COR-L47 (cell line): ENCODE data around the gene MEF2A.
"Not testable (repeated sequence)": the region's sequence is repeated elsewhere in the genome, so short reads cannot be mapped to it uniquely, and the experiment has no call there.

Experiments used
- DNase-seq: peaks from one replicate; lab custom pipeline; 2025; lab: John Stamatoyannopoulos, UW

MEF2A gene

DNA sequence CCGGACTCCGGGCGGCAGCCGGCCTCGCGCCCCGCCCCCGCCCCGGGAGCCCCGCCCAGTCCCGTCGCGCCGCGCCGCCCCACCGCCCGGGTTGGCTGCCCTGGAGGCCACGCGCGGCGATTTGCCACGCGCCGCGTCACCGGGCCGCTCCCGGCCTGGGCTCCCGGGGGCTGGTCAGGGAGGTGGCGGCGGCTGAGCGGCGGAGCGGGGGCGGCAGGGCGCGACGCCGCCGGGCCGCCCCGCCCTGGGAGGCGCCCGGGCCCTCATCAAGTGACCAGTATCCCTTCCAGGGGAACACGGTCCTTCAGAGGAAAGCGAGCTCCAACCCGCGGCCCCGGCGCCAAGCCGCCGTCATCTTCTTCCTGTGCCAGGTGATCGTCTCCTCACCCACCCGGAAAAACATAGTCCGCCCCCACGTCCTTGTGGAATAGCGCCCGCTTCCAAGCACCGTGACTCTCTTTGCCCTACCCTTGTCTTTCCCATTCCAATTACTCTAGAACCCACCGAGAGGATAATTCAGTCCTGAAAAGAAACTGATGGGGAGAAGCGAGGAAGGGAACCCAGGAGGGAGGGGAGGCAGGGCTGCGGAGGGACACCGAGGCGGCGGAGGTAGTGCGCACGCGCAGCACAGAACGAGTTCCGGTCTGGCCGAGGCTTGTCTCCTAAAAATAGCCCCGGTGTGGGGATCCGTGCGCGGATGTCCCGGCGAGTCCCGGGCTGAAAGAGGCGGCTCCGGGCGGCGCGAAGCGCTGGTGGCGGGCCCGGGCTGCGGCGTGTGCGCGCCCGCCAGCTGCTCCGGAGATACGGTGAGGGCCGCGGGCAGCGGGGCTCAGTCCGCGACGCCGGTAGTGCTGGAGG lies at the start of gene MEF2A:
MEF2A (plus strand) TSS at position 686 of the 858 bp plus-strand sequence. CDS start 67,136 bp downstream, outside the sequence.
- peak; percentile 92 for DNase-seq

DNA sequence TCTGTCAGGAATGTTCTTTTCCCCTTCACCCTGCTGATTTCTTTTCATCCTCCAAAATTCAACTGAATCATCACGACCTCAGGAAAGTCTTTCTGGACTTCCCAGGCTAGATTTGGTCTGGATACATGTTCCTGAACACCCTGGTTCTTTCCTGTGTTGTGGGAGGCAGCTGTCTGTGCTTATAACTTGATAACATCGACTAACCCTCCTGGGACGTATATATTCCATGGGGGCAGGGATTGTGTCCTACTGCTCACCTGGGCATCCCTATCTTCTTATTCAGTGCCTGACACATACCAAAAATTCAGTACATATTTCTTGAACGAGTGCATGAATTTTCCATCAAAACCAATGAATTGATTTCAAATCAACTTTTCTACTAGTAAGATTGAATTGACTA lies 47.6 kb upstream of the MEF2A start:
- DNase-seq = no peak

DNA sequence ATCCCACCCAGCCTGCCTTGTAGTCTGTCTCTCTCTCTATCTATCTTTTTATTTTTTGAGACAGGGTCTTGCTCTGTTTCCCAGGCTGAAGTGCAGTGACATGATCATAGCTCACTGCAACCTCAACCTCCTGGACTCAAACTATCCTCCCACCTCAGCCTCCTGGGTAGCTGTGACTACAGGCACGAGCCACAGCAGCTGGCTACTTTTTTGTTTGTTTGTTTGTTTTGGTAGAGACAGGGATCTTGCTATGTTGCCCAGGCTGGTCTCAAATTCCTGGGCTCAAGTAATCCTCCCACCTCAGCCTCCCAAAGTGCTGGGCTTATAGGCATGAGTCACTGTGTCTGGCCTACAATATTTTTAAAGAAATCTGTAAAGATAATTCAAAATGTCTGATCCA lies 46.4 kb upstream of the MEF2A start:
- not testable (repeated sequence) for DNase-seq

DNA sequence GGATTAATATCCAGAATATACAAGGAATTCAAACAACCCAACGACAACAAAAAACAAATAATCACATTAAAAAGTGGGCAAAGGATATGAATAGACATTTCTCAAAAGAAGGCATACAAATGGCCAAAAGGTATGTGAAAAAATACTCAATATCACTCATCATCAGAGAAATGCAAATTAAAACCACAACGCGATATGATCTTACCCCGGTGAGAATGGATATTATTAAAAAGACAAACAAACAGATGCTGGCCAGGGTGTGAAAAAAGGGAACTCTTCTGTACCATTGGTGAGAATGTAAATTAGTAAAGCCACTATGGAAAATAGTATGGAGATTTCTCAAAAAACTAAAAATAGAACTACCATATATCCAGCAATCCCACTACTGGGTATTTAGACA lies 43.5 kb upstream of the MEF2A start:
- DNase-seq = no peak

DNA sequence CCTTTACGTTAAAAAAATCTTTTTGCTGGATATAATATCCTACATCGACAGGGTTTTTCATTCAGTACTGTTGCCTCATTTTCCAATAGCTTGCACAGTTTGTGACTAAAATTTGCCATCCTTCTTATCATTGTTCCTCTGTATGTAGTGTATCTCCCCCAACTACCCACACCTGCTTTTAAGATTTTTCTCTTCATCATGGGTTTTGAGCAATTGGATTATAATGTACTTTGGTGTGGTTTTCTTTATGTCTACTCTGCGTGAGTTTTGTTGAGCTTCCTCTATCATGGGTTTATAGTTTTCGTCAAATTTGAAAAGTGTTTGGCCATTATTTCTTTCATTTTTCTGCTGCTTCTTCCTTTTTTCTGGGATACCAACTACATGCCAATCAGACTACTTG lies 39.6 kb upstream of the MEF2A start:
- DNase-seq = no peak

DNA sequence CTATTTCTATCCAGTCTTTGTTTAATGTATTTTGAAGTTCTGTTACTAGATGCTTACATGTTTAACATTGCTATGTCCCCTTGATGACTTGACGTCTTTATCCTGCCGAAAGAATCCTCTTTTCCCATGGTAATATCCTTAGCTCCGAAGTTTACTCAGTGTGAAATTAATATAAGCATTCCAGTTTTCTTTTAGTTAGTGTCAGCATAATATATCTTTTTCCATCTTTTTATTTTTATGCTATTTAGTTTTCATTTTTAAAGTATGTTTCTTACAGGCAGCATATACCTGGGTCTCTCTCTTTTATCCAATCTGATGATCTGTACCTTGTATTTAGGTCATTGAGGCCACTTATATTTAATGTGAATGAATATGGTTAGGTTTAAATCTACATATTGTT lies 39.1 kb upstream of the MEF2A start:
- DNase-seq = no peak

DNA sequence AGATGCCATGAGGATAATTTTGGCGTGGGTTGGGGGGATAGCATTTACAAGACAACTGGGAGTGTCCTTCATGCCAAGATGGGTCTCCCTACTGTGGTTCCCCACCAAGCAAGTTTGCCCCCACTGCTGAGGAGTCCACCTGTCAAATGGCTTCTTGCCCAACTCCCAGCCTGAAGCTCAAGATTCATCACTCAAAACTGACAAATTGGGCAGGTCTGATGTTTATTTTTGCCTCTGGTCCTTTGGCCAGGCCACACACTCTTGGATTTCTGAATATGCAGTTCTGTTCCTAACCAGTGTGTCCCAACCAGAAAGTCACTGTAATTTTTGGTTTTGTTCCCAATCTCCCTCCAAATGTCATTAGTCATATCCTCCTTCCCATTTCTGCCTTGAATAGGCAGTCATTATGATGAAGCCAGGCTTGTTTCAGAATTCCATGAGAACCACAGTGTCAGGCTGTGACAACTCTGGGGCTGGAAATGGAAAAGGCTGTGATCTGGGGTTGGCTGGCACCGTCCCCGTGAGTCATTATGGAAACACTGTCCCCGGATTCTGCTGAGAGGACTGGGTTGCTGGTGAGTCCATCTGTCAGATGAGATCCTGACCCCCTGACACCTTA lies 29.3 kb upstream of the MEF2A start:
- DNase-seq = no peak

DNA sequence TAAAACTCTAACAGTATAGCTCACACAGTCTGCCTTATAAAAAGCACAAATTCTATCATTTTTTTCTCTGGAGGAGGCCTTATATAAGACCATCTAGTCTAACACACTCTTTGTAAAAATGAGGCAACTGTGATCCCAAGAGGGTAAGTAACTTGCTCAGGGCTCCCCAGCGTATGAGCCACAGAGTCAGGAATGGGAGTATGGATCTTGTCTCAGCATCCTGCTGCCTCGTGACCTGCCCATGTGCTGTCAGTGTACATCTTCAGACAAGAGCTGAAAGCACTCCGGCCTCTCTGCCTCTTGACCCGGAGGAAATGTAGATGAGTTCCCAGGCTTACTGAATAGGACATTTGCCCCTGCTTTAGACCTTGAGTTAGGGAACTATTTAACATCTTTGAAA lies 28.4 kb upstream of the MEF2A start:
- DNase-seq = no peak

DNA sequence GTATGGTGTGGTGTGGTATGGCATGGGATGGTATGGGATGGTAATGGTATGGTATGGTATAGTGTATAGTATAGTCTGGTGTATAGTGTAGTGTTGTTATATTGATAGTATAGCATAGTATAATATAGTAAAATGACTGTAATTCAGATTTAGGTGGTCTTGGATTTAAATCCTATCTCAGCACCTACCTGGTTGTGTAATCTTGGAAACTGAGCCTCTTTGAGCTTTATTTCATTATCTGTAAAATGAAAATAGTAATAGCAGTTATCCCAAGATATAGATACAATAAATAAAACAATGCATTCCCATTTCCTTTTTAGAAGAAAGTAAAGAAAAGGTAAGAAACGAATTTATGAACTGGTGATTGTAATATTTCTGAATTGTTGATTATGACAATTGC lies 27.5 kb upstream of the MEF2A start:
- no peak for DNase-seq

DNA sequence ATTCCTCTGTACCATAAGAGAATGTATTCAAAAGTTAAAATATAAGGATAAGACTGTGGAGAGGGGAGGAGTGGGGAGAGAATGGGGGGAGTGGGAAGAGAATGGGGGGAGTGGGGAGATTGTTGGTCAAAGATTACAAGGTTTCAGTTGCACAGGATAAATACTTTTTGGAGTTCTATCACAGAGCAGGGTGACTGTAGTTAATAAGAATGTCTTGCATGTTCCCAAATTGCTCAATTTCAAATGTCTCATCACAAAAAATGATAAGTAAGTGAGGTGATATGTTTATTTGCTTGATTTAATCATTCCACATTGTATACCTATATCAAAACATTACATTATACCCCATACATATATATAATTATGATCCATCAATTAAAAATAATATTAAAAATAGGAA lies 23.0 kb upstream of the MEF2A start:
- DNase-seq = no peak

DNA sequence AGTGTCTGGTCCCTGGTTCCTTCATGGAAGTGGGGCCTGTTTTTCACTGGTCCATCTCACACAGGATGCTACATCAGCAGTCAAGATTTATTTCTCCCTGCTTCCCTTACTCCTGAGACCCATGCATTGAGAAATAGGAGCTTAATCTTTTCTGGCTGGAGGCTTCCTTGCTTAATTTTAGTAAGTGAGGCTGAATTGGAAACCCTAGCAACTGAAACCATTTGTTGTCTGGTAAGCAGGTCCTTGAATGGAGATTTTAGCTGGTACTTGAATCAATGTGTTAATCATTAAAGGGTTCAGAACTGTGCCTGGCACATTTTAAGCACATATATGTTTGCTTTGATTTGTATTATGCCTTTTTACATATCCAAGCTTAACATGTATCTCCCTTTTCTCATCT lies 20.2 kb upstream of the MEF2A start:
- DNase-seq = no peak

DNA sequence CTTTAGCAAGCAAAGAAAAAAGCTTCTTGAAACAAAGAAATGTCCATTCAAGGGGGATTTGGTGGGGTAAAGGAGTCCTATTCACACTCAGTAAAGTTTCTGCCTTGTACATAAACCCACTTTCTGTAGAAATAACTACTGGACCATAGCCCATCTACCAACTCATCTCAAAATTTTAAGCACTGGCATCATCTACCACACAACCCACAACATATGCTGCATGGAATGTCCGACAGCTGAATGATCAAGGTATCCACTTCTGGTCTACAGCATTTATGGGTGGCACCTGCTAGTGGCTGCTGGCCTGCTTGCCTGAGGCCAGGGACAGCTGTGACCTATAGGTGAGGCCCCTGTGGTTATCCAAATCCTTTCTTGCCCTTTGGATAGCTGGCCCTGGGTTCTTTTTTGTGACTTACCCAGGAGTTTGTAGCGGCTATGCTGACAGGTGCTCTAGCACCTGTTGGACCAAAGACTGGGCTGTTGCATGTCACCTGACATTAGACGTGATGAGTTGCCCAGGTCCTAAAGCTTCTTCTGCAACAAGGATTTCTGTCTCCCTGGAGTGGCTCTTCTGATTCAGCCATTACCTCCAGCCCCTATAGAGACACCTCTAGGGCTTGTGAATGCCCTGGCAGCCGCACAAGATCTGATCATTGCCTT lies 19.2 kb upstream of the MEF2A start:
- DNase-seq = no peak

DNA sequence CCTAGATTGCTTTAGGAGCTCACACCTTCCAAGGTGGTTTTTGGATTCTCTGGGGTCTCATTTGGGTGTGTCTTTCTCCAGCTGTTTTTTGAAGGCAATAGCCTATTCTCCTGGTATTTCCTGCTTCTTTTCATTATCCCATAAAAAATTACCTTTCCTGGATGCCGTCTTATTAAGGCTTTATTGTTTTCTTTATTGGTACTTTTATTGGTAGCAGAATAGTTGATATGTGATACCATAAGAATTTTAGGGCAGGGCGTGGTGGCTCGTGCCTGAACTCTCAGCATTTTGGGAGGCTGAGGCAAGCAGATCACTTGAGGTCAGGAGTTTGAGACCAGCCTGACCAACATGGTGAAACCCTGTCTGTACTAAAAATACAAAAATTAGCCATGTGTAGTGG lies 18.3 kb upstream of the MEF2A start:
- DNase-seq = no peak

DNA sequence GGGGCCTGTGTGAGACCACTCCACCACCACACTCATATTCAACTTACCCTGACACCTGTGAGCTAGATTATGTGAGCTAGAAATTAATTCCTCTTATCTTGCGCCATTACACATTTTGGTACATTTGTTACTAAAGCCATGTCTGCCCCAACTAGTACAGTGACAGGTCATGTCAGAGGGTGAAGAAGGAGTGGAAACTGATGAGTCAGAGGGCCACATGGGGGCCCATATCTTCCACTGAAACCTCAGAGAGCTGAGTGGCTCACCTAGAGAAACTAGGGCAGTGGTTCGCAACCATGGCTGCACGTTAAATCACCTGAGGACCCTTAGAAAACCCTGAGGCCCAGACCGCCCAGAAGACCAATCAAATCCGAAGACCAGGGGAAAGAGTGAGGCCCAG lies 15.7 kb upstream of the MEF2A start:
- no peak for DNase-seq

DNA sequence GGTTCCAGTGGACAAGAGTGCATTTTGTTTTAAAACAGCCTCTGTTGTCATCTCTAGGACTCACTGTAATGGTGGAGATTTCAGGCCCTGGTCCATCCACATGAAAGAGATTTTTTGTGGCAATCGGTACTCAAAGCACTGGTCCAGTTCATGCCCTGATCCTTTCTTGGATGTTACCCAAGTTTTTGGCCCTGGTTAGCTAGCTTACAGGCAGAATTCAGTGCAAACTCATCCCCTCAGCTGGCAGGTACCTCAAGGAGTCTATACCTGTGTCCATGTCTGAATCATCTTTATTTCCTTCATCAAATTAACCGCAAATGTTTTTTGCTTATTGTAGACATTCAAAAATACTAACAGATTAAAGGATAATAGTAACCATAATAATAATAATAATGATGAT lies 13.7 kb upstream of the MEF2A start:
- DNase-seq = no peak

DNA sequence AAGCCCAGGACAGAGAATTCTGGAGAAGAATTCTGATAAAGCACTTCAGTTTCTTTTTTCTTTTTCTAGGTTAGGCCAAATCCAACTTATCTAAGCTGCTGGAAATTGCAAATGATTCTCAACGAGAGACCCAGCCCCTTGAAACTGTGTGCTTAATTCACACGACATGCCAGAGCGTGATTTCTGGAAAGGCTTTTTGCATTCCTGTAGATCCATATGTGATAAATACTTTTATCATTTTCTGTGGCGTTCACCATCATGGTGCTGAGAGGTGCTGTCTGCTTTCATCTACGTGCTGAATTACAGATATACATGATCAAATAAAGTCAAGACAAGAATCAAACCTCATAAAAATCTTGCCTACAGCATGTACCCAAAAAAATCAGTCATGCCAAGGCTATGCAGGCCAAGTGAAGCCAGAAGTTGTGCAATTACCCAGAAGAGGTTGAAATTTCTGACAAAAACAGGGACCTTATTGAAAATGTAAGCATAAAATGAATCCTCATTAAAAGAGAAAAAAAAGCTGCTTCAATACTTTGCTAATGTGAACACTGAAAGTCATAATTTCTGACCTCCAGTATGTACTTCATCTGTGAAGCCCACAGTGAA lies 10.8 kb upstream of the MEF2A start:
- DNase-seq = no peak

DNA sequence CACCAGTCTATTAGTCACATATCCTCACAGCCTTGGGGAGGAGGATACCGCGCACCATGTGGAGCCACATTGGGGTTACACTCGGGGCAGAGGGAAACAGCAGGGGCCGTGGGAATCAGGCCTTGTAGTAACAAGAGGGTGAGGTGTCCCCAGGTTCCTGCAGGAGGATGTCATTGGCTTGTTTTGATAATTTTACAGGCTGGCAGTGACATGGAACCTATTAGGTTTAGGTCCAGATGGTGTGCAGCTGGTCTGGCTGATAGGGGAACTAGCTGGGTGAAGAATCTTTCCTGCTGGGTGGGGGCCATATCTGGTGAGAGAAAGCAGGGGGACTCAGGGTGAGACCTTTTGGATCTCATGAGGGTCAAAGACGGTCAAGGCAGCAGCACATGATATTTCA lies 9.8 kb upstream of the MEF2A start:
- no peak for DNase-seq

DNA sequence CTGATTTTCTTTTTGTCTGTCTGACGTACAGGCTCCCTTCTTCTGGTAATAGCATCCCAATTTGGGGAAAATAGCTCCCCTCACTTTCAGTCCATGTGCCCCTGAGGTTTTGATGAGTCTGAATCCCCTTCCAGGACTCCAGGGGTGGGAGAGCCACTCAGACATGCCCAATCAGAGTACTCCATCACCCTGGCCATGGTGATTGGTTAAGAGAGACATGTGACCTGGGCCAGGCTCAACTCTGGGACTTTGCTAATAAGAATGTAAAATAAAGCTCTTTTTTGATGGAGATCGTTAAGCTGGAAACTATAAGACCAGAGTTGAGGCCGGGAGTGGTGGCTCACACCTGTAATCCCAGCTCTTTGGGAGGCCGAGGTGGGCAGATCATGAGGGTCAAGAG lies 9.2 kb upstream of the MEF2A start:
- no peak for DNase-seq

DNA sequence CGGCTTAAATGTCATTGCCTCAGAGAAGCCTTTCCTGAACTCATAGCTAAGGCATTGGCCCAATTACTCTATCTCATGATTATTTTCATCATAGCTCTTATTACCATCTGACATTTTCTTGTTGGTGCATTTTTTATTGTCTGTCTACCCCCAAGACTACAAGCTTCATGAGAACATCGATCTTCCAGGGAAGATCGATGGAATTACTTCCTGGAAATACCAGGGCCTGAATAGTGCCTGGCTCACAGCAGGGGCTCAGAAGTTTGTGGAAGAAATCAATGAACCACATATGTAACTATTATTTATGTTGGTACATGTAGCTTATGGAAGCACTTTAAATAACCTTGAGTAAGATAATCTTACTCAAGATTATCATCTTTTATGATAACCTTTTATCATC lies 7.7 kb upstream of the MEF2A start:
- no peak for DNase-seq

DNA sequence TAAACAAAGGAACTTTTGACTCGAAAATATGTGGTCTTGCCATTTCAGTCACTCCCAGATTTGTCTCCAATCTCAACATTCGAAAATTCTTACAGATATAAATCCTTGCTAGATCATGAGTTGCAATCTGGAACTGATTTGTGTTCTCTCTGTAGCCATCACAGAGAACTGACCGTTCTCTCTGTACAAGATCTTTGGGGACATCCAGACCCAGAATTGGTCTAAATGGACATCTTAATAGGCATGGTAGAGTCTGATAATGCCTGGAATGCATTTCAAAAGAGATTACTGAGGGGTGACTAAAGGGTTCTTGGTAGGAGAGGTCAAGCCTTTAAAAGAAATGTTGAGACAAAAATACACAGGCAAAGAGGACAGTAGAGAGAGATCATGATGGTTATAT lies 7.2 kb upstream of the MEF2A start:
- DNase-seq = no peak

DNA sequence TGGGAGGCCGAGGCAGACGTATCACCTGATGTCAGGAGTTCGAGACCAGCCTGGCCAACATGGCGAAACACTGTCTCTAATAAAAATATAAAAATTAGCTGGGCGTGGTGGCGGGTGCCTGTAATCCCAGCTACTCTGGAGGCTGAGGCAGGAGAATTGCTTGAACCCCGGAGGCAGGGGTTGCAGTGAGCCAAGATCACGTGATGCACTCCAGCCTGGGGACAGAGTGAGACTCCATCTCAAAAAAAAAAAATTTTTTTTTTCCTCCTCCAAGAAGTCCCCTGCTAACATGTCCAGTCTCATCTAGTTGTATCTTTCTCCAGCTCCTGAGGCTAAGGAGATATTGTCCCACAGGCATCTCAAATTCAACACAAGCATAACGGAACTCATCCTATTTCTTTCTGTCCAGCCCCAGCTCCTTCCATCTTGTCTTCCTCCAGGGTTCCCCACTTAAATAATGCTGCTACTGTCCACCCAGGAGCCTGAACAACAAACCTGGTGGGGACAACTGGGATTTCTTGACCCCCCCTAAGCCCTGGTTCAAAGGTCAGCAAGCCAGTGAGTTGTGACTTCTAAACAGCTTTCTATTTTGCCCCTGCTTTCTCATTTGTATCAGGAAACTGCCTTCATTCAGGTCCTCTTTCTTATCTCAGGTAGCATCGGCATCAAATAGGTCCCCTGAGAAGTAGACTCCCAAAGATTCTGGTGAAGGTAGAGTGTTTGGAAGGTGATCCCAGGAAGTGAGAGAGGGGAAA lies 4.1 kb upstream of the MEF2A start:
- no peak for DNase-seq

DNA sequence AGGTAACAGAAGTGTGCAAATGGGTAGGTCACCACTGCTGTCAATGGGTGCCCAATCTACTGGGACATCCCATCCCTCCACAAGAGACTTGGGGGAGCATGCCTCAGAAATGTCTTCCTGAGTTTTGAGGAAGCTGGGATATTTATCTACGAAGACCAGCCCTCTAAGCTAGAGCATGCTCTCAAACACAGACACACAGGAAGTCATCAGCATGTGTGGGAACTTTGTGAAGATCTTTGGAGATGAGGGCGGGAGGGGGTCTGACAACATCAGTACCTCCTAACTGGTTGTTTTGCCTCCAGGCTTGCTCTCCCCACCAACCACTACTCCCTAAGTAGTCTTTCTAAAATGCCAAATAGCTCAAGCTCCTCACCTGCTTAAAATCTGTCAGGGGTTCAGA lies 3.5 kb upstream of the MEF2A start:
- DNase-seq = no peak
